Esophagus muscularis mucosa (tissue), 4 donors: ENCODE results near the gene TMA7B. TPM values are rescaled to one million over a fixed set of nuclear protein-coding genes. Genes with fewer than 3 reads are reported as not detected.

Source experiments
- DNase-seq: peaks from one replicate; pipeline ENCODE4 v3.0.0-alpha.2; 2017; ENCODE audit errors: extremely low spot score
- H3K27ac ChIP-seq, 4 donors: fragments of 200-600 bp; sonication (generic); replicated peaks in 1 of 4; 1 replicate in 3 of 4; 2 replicates in 1 of 4; pipeline ENCODE4 v1.5.1; 2016 to 2019; ENCODE audit warnings: mild to moderate bottlenecking in 1 of 4
- H3K27me3 ChIP-seq, 4 donors: fragments of 200-600 bp; sonication (generic); one replicate each; pipeline versions ENCODE4 v1.5.1 to v1.6.0; 2016 to 2019
- H3K36me3 ChIP-seq, 4 donors: fragments of 200-600 bp; sonication (generic); one replicate each; pipeline ENCODE4 v1.5.1; 2016 to 2019
- H3K4me1 ChIP-seq, 4 donors: fragments of 200-600 bp; sonication (generic); one replicate each; pipeline ENCODE4 v1.5.1; 2016 to 2019
- H3K4me3 ChIP-seq, 4 donors: fragments of 200-600 bp; sonication (generic); 1 replicate in 2 of 4; 2 replicates in 2 of 4; pipeline ENCODE4 v1.5.1; 2016 to 2019; ENCODE audit warnings: mild to moderate bottlenecking in 4 of 4, moderate library complexity in 1 of 4
- H3K9me3 ChIP-seq, 4 donors: fragments of 200-600 bp; sonication (generic); 1 replicate in 3 of 4; 2 replicates in 1 of 4; pipeline ENCODE4 v1.5.1; 2016 to 2019
- CTCF ChIP-seq, 3 experiments: fragments of 200-600 bp in 2 of 3; fragments of 450-650 bp in 1 of 3; sonication (generic) in 2 of 3; IDR thresholded peaks; one replicate each; pipeline ENCODE4 v1.5.1; 2017 to 2019; ENCODE audit warnings: antibody characterized with exemption in 3 of 3, mild to moderate bottlenecking in 2 of 3, moderate library complexity in 1 of 3
- EP300 ChIP-seq: sonication (generic); formaldehyde crosslinking; IDR thresholded peaks from one replicate; pipeline ENCODE4 v1.6.1; 2017; ENCODE audit warnings: antibody characterized with exemption
- POLR2A ChIP-seq: fragments of 450-650 bp; IDR thresholded peaks from one replicate; pipeline ENCODE4 v1.6.1; 2017; ENCODE audit warnings: antibody characterized with exemption, moderate library complexity, mild to moderate bottlenecking, low read depth
- POLR2AphosphoS5 ChIP-seq, 2 donors: sonication (generic); formaldehyde crosslinking; IDR thresholded peaks; one replicate each; pipeline ENCODE4 v1.6.1; 2017; ENCODE audit warnings: antibody characterized with exemption in 2 of 2
- WGBS: methylation state at CpG from one replicate; pipeline ENCODE4 v1.1.5; 2018; 5-methylcytosine and 5-hydroxymethylcytosine counted together
- intact Hi-C: fragments of 100-400 bp; cut with DNase I; formaldehyde crosslinking; loops from one replicate; pipeline ENCODE4 v1.15.1; 2023
- total RNA-seq, 4 donors: library from RNA; depleted of rRNA; stranded (reverse); fragments of >200 nt; gene quantifications; one replicate each; pipeline versions ENCODE4 v1.1.0 to v1.2.1, GENCODE V29; 2016

The TMA7B gene
- total RNA-seq, 4 donors from 2014 or later = not detected

- Histone ChIP-seq H3K36me3 (no peaks in the 10 kb centered on the region), H3K4me1 (peaks cover 8 to 21% (median 12%) of the 10 kb centered on the region in 4 donors), H3K4me3 (no peak overlapping the region), H3K9me3 (no peaks in the 10 kb centered on the region), H3K27me3 (peaks cover 0 to 48% (median 2%) of the 10 kb centered on the region in 4 donors), H3K27ac (no peak overlapping the region)
- 94% methylated on average over 4 of the region's 4 CpGs for WGBS
- TF ChIP-seq POLR2A = no peak
- TF ChIP-seq EP300 = no peak
- no peak for TF ChIP-seq CTCF (IDR thresholded peaks at IDR 0.05)
- TF ChIP-seq POLR2AphosphoS5 (IDR thresholded peaks at IDR 0.05) = no peak
- DNase-seq = no peak
- intact Hi-C loops = no loop called here
Observed at GRCh38 chr22:40001106-40001505, 40.9 kb downstream of the TMA7B start.

- H3K27me3 ChIP-seq = peaks cover 0 to 39% (median 2%) of the 10 kb centered on the region in 4 donors
- intact Hi-C loops = no loop called here
- TF ChIP-seq POLR2AphosphoS5 (IDR thresholded peaks at IDR 0.05) = no peak
- no peak for TF ChIP-seq EP300
- no peak for TF ChIP-seq CTCF (IDR thresholded peaks at IDR 0.05)
- no peak for TF ChIP-seq POLR2A
- no peak overlapping the region for H3K27ac ChIP-seq
- H3K9me3 ChIP-seq = no peaks in the 10 kb centered on the region
- no peak overlapping the region for H3K4me3 ChIP-seq
- H3K4me1 ChIP-seq = peaks cover 8 to 20% (median 12%) of the 10 kb centered on the region in 4 donors
- no peak for DNase-seq
- WGBS = 76% methylated on average over 14 of the region's 14 CpGs
- H3K36me3 ChIP-seq = no peaks in the 10 kb centered on the region
Observed at GRCh38 chr22:40001800-40002577, 41.8 kb downstream of the TMA7B start.

GRCh38 chr22:40002935-40003715 is 42.9 kb downstream of the TMA7B start:
- Histone ChIP-seq H3K4me3 (no peak overlapping the region), H3K27me3 (peaks cover 0 to 33% (median 0%) of the 10 kb centered on the region in 4 donors), H3K36me3 (no peaks in the 10 kb centered on the region), H3K27ac (no peak overlapping the region), H3K4me1 (peaks cover under 1 to 9% (median 6%) of the 10 kb centered on the region in 4 donors), H3K9me3 (no peaks in the 10 kb centered on the region)
- TF ChIP-seq EP300 = no peak
- TF ChIP-seq POLR2AphosphoS5 (IDR thresholded peaks at IDR 0.05) = no peak
- TF ChIP-seq POLR2A = no peak
- TF ChIP-seq CTCF (IDR thresholded peaks at IDR 0.05) = no peak
- intact Hi-C loops = no loop called here
- DNase-seq = no peak
- WGBS = 88% methylated on average over 1 of the region's 6 CpGs

- H3K36me3 ChIP-seq = no peaks in the 10 kb centered on the region
- H3K4me1 ChIP-seq = peaks cover 0 to 4% (median 2%) of the 10 kb centered on the region in 4 donors
- no peak for TF ChIP-seq POLR2A
- TF ChIP-seq EP300 = no peak
- no peak for TF ChIP-seq CTCF (IDR thresholded peaks at IDR 0.05)
- no peak for TF ChIP-seq POLR2AphosphoS5 (IDR thresholded peaks at IDR 0.05)
- intact Hi-C loops = no loop called here
- WGBS = 70% methylated on average over 6 of the region's 6 CpGs
- no peak overlapping the region for H3K27ac ChIP-seq
- H3K9me3 ChIP-seq = no peaks in the 10 kb centered on the region
- H3K27me3 ChIP-seq = peaks cover 0 to 42% (median 0%) of the 10 kb centered on the region in 4 donors
- H3K4me3 ChIP-seq = no peak overlapping the region
- DNase-seq = no peak
Observed at GRCh38 chr22:40004836-40005235, 44.6 kb downstream of the TMA7B start.
